GM18873 (cell line): ENCODE results near the gene ADAMTSL3.
"Not testable (repeated sequence)": the region's sequence is repeated elsewhere in the genome, so short reads cannot be mapped to it uniquely, and the experiment has no call there.

Experiments used
- ATAC-seq: cut with Tn5 transposase; IDR thresholded peaks from one replicate; pipeline ENCODE4 v1.9.1; 2021; ENCODE audit warnings: mild to moderate bottlenecking, moderate library complexity, moderate number of reproducible peaks; ENCODE audit not compliant: unreplicated experiment, low FRiP score

Gene ADAMTSL3

GRCh38 chr15:83746231-83746630, 92.3 kb downstream of the ADAMTSL3 start:
- no peak for ATAC-seq

DNA sequence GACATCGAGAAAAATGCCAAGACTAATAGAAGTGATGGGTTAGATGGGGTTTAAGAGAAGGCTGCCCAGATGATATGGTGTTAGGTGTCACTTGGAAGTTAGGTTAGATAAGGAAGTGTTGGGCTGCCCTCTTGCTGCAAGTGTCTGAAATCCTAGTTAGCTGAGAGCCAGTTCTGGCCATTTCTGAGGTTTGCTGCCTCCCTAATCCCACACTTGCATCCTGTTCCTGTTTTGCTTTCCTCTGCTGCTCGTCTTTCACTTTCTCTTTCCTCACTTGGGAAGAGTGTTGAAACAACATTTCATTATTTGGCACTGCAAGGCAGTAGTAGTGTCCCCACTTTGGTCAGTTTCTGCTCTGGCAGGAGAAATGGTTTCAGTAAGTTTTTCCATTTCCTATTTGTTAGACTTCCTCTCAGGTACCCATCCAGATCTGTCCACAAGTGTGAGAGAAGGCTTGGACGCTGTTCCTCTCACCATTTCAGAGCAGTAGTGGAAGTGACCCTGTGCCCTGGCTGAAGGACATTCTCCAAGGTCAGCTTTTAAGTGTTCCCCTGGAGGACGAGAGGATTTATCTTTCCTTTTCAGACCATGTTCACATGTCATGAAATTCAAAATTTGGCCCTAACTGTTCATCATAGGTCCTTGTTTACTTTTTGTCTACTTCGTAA, 93.3 kb downstream of the ADAMTSL3 start:
- ATAC-seq: no peak

DNA sequence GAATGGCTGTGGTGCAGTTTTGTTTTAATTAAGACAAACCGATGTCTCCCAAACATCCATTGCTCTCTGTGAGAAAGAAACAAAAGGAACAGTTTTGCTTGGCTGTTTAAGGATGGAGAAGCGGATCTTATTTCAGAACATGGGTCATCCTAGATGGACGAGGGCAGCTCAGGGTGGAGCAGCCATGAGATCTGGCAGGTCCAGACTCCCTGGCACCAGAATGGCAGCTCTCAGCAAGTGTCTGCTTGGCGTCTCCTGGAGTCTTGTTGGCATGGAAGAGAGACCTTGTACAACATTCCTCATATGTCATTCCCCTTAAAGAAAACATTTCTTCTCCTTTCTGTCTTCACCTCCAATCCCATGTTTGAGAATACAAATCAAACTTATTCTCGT, 93.8 kb downstream of the ADAMTSL3 start:
- no peak for ATAC-seq

GRCh38 chr15:83753872-83754493, 100.1 kb downstream of the ADAMTSL3 start:
- no peak for ATAC-seq

DNA sequence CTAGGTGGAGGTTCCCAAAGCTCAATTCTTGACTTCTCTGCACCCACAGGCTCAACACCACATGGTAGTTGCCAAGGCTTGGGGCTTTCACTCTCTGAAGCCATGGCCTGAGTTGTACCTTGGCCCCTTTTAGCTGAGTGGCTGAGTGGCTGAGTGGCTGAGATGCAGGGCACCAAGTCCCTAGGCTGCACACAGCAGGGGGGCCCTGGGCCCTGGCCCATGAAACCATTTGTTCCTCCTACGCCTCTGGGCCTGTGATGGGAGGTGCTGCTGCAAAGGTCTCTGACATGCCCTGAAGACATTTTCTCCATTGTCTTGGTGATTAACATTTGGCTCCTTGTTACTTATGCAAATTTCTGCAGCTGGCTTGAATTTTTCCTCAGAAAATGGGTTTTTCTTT, 103.4 kb downstream of the ADAMTSL3 start:
- ATAC-seq: not testable (repeated sequence)

- no peak for ATAC-seq
Measured at GRCh38 chr15:83762367-83762766, 108.4 kb downstream of the ADAMTSL3 start.

- ATAC-seq: no peak
Measured at GRCh38 chr15:83764201-83764838, 110.4 kb downstream of the ADAMTSL3 start.

GRCh38 chr15:83766339-83766738, 112.4 kb downstream of the ADAMTSL3 start:
- ATAC-seq: no peak

DNA sequence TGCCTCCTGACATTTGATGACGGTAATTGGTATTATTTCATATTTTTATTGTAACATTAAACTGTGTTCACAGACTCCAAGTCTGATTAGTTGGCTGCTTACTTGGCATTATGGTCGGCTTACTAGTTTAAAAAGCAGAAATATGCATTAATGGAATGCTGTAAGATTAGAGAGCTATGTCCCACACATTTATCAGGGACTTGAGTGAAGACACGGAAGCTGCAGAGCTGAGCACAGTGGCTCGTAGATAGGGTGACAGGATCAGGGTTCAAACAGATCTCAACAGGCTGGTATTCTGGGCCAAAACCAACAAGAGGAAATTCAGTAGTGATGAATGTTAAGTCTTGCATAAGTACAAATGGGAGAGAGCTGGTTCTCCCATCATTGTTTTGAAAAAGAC, 113.8 kb downstream of the ADAMTSL3 start:
- ATAC-seq: no peak

- ATAC-seq: no peak
Measured at GRCh38 chr15:83769411-83769999, 115.6 kb downstream of the ADAMTSL3 start.

DNA sequence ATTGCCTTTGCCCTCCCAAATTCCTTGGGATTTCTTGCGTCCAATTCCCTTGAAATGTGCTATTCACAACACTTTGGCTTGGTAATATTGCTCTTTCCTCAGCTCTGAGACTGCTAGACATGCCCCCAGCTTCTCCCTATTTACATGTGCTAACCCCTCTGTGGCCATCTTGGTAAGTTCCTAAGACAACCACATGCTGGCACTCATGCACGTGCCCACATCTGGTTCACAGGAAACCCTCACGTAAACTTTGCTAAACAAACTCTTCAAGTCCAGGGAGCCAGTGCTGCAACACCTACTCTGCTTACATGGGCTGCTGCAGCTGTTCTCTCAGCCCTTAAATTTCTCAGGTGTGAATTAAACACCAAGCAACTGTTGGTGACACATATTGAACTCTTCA, 121.8 kb downstream of the ADAMTSL3 start:
- ATAC-seq: no peak

DNA sequence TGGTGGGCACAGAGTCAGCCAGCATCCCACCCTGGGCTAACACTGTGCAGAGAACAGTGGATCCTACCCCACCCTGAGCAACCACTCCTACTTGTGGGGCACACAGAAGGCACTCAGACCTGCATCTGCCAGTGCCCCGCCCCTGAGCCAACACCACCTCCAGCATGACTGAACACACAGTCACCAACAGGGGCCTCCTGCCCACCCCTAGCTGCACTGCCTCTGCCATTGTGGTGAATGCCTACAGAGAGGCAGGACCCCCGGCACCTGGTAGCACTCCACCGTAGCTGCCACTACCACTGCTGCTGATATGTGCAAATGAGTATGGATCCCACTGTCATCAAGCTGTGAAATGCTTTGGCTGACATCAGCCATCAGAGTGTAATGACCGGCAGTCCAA, 123.1 kb downstream of the ADAMTSL3 start:
- no peak for ATAC-seq

DNA sequence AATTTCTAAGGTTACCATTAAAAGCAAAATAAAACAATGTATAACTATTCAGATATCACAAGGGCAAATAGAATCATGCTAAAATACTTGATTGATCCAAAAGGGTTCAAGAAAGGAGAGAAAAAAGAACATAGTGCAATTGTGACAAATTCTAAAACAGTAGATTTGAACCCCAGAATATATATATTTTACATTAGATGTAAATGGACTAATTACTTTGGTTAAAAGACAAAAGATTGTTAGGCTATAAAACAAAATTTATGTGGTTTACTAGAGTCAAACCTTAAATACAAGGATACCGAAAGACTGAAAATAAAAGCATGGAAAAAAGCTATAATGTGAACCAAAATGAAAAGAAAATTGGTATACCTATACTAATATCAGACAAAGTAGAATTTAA, 129.3 kb downstream of the ADAMTSL3 start:
- ATAC-seq: no peak

DNA sequence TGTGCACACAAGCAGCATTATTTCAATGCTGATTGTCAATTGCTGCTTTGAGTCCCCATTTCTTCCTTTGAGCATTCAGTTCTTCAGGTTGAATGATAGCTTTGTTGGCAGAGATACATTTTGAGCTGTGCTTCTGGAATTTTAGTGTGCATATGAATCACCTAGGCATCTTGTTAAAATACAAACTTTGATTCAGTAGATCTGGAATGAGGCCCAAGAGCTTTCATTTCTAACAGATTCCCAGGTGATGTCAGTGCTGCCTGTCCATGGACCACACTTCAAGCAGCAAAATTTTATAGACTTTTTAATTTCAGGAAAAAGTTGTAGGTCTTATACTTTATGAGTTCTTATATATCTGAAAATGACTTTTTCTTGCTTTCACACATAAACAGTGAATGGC, 131.1 kb downstream of the ADAMTSL3 start:
- ATAC-seq: no peak

GRCh38 chr15:83786336-83786735, 132.4 kb downstream of the ADAMTSL3 start:
- no peak for ATAC-seq

DNA sequence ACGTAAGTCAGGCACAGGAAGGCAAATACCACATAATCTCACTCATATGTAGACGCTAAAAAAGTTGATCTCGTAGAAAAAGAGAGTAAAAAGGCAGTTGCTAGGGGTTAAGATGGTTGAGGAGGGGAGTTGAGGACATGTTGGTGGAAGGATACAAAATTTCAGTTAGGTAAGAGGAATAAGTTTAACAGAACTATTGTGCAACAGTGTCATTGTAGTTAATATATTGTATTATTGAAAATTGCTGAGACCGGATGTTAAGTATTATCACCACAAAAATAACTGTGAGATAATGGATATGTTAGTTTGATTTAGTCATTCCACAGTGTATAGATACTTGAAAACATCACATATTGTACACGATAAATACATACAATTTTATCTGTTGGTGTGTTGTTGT, 139.1 kb downstream of the ADAMTSL3 start:
- no peak for ATAC-seq

DNA sequence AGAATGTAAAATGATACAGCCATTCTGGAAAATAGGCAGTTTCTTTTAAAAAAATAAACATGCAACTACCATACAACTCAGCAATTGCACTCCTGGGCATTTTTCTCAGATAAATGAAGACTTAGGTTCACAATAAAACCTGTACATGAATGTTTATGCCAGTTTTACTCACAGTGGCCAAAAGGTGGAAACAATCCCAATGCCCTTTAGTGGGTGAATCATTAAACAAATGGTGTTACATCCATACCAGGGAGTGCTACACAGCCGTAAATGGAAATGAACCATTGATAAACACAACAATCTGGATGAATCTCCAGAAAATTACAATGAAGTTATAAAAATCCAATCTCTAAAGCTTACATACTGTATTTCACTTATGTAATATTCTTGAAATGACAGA, 140.3 kb downstream of the ADAMTSL3 start:
- no peak for ATAC-seq

DNA sequence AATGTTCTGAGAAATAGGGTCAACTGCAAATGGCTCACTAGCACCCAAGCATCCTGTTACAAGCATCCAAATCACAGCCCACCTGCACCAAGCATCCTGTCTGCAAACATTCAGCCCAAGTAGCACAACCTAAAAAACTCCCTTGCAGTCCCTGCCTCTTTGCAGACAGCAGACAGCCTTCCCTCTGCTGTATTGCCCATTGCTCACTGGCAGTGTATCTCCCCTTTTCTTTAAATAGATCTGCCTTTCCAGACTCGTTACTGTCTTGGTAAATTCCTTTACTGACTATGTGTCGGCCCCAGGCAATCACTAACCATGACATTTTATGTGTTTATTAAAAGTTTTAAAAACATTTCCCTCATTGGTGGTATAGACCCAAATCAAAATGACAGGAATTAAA, 155.4 kb downstream of the ADAMTSL3 start:
- ATAC-seq: no peak

GRCh38 chr15:83810110-83810509, 156.2 kb downstream of the ADAMTSL3 start:
- ATAC-seq: no peak

- ATAC-seq: no peak
Measured at GRCh38 chr15:83813682-83814081, 159.8 kb downstream of the ADAMTSL3 start.

- no peak for ATAC-seq
Measured at GRCh38 chr15:83815506-83815905, 161.6 kb downstream of the ADAMTSL3 start.
